ENCODE measurements around the gene PANX1.

The PANX1 gene

GRCh38 chr11:94129512-94130297 is 1.1 kb downstream of the PANX1 start:
- DNase-seq (ENCODE audit: low read depth): no peak

DNA sequence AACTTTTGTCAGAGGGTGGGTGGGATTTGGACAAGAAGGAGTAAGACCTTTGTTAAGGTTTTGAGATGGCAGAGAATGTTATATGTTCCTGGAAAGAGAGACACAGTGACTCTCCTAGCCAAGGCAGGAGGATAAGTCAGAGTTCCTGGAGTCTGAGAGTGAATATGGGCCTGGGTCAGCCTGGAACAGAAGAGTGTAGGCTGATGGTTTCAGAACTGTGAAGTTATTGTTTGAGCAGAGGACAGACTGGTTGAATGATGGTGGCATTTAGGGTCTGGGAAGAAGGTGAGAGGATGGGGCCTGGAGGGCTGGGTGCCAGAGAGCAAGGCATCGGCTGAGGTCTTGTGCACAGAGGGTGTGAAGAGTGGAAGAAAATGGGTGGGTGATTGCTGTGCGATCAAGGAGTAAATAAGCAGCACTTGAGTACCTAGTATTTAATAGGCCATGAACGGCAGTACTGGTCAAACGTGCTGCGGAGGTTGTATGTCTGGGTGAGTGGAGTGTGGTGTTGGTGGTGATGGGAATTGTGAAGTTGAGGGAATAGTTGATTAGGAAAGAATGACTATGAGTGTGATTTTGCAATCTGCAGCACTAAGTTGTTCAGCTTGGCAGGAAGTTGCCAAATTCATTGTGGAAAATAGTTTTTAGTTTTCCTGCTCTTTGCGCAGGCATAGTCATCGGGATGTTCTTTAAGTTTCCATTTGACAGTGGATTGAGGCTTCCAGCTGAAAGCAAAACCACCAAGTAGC is 1.8 kb downstream of the PANX1 start:
- no peak for DNase-seq (ENCODE audit: low read depth)

- no peak for DNase-seq (ENCODE audit: low read depth)
Observed at GRCh38 chr11:94131047-94131717, 2.5 kb downstream of the PANX1 start.

GRCh38 chr11:94131718-94132115 is 3.1 kb downstream of the PANX1 start:
- DNase-seq (ENCODE audit: low read depth): no peak

DNA sequence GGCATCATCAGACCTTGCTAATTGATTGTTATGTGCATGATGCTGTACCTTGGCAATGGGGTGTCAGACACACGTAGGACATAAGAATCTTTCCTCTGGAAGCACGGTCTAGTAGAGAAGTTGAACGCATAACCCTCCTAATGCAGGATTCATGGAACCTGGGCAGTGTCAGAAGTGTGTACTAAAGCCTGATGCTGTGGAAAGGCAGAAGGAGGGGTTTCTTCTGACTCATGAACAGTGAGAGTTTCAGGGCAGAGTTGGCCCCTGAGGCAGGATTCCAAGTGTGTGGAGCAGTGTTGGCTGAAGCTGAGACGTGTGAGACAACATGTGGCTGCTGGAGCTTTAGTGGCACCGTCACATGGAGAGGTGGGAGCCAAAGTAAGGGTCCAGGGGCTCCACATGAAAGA is 3.5 kb downstream of the PANX1 start:
- DNase-seq (ENCODE audit: low read depth): no peak

- DNase-seq (ENCODE audit: low read depth): no peak
Observed at GRCh38 chr11:94132823-94133408, 4.3 kb downstream of the PANX1 start.

GRCh38 chr11:94133752-94134151 is 5.1 kb downstream of the PANX1 start:
- no peak for DNase-seq (ENCODE audit: low read depth)

DNA sequence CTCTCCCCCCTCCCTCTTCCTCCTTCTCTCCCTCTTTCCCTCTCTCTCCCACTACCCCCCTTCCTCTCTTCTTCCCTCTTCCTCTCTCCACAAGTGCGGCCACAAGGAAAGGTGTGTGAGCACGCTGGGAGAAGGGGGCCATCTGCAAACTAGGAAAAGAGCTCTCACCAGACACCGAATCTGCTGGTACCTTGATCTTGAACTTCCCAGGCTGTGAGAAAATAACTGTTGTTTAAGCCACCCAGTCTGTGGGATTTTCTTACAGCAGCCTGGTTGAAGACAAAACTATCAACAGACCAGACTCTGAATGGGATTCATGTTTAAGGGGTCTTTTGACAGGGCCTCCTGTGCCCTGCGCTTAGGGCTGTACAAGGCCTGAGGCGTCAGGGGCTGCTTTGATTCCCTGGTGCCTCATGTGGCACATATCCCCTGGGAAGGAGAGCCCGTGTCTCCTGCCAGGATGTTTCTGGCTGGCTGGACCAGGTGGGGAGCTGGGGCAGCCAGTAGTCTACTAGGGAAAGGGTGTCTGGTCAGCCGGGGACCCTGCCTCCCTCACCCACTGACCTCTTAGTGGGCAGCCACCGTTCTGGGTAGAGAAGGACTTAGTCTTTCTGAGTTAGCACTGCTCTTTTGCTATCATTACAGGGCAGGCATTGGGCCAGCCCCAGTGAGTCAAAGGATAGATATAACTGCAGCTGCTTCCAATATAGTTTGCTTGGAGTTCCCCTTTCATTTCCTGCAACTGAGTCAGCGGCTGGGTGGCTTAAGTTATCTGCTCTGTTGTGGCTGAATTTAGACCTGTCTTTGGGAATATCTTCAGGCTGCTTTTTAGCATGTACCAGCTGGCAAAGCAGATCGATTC is 6.2 kb downstream of the PANX1 start:
- no peak for DNase-seq (ENCODE audit: low read depth)

GRCh38 chr11:94139416-94139815 is 10.8 kb downstream of the PANX1 start:
- no peak for DNase-seq (ENCODE audit: low read depth)

DNA sequence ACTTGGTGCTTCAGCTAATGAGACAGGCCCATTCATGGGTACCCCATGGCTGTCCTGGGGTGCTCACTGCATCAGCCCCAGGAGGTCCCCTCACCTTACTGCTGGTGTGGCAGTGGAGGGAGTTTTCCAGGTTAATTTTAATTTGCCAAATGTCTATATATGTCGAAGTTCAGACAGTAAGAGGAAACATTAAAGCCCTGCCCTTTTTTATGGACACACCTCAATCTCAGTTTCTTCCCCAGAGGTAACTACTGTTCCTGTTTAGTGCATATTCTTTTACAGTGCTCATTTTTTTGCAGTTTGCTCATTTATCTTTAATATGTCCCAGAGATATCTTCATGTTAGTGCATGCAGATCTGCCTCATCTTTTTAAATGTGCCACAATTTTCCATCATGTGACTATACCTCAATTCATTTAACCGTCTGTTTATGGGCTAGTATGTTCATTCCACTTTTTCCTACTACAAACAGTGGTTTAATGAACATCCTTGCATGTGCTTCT is 11.6 kb downstream of the PANX1 start:
- no peak for DNase-seq (ENCODE audit: low read depth)

GRCh38 chr11:94141511-94142307 is 13.1 kb downstream of the PANX1 start:
- no peak for DNase-seq (ENCODE audit: low read depth)

DNA sequence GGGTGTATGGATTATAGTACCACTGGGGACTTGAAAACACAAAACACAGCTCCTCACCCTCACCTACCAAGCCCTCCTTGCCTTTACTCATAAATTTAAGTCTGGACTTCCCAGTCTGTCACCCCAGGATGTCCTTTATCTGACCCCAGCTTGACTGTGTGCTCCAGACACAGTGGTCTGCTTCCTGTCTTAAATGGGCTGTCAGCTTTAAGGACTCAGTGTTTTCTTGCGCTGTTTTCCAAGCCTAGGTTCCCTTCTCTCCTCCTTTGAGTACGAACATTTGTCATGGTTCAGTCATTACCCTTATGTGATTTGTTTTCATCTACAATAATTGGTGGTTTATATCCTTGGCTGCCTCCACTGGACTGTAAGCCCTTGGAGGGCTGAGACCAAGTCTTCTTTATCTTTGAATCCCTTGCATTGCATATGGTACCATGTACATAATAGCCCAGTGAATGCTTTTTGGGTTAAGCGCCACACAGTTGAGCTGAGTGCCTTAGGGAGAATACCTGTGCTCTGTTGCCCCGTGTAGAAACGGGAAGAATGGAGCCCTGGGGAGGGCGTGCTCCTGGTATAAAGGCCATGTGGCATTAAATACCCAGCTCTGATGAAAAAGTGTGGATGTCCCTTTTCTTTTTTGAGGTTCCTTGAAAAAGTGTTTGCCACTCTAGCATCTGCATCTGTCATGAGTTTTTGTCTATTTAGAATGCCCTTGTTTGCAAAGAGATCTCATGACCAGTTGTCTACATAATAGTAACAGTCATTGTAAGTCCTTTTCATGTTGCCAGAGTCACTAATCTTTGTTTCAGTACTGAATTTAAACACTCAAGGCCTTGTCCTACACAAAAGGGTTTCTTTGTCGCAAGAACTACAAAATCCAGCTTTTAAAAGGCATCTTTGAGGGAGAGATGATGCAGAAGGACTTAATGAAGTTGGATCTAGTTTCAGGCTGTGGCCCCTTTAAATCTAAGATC is 14.0 kb downstream of the PANX1 start:
- no peak for DNase-seq (ENCODE audit: low read depth)

- DNase-seq (ENCODE audit: low read depth): no peak
Observed at GRCh38 chr11:94144216-94144615, 15.6 kb downstream of the PANX1 start.

DNA sequence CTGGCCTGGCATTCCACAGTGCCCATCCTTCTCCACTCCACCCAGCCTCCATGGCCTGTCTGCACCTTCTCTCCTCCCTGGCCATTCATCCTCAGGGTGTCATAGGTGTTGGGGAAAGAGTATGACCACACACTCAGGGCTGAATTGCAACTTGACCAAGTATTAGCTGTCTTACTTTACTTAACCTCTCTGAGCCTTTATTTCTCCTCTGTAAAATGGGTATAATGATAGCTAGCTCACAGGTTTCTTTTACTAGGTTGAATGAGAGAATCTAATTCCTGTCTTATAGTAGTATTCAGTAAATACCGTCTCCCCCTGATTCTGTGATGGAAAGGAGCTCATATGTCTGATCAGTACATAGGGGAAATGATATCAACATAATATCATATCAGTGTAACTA is 16.0 kb downstream of the PANX1 start:
- no peak for DNase-seq (ENCODE audit: low read depth)

GRCh38 chr11:94145431-94145830 is 16.8 kb downstream of the PANX1 start:
- no peak for DNase-seq (ENCODE audit: low read depth)

- no peak for DNase-seq (ENCODE audit: low read depth)
Observed at GRCh38 chr11:94145916-94146315, 17.3 kb downstream of the PANX1 start.

- DNase-seq (ENCODE audit: low read depth): no peak
Observed at GRCh38 chr11:94147433-94147845, 18.8 kb downstream of the PANX1 start.

DNA sequence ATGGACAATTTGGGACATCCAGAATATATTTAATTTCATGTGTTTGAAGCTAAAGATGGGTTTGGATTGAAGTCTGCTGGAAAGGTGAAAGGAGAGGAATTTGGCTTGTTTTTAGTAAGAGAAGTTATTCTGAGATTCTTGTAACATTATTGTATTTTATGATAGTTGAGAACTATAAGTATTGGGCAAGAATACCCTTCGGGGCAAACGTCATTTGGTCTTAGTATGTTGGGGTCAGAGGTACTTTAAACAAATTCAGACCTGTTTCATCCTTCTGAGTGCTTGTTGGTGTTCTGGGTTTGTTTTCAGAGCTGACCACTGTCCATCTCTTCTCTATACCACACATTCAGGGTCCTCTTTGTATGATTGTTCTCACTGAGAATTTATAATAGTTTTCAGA is 19.5 kb downstream of the PANX1 start:
- no peak for DNase-seq (ENCODE audit: low read depth)

- DNase-seq (ENCODE audit: low read depth): no peak
Observed at GRCh38 chr11:94149431-94150017, 20.9 kb downstream of the PANX1 start.
